K562 (cell line): ENCODE data around the gene WBP1. TPM values are rescaled to one million over a fixed set of nuclear protein-coding genes. Genes with fewer than 3 reads are reported as not detected.

Experiments used
- BRD9 ChIP-seq: fragments of 450-650 bp; IDR thresholded peaks from 2 replicates; pipeline ENCODE4 v1.6.1; 2018; ENCODE audit warnings: low read depth; ENCODE audit not compliant: partially characterized antibody
- C11orf30 ChIP-seq: fragments of 450-650 bp; IDR thresholded peaks from 2 replicates; pipeline ENCODE4 v1.6.1; 2016; ENCODE audit warnings: low read depth, mild to moderate bottlenecking
- ELF2 ChIP-seq: fragments of 250-450 bp; sonication (Bioruptor Pico); IDR thresholded peaks from 2 replicates; pipeline ENCODE4 v1.5.0; 2021; ENCODE audit warnings: mild to moderate bottlenecking
- FOXJ2 ChIP-seq: fragments of 200-800 bp; sonication (Bioruptor generic); IDR thresholded peaks from 2 replicates; pipeline ENCODE4 v1.6.1; 2016; ENCODE audit warnings: missing genetic modification characterization, missing compliant biosample characterization
- HDAC1 ChIP-seq, 2 experiments: fragments of 450-650 bp; IDR thresholded peaks; 2 replicates each; pipeline ENCODE4 v1.6.1; 2016 to 2017; ENCODE audit warnings: inconsistent platforms in 1 of 2, mild to moderate bottlenecking in 1 of 2, moderate library complexity in 1 of 2
- MNT ChIP-seq, 2 experiments: fragments of 450-650 bp; conservative IDR thresholded peaks; 2 replicates each; pipeline ENCODE4 v1.6.1; 2017; ENCODE audit warnings: mild to moderate bottlenecking in 2 of 2, moderate library complexity in 2 of 2
- NEUROD1 ChIP-seq: fragments of 150-350 bp; IDR thresholded peaks from 2 replicates; pipeline ENCODE4 v1.6.1; 2014; ENCODE audit warnings: borderline replicate concordance, low read length, low read depth; ENCODE audit not compliant: partially characterized antibody
- NFYB ChIP-seq: IDR thresholded peaks from 2 replicates; pipeline ENCODE4 v1.6.1; 2011; ENCODE audit warnings: mild to moderate bottlenecking, moderate library complexity; ENCODE audit not compliant: insufficient read length; ENCODE audit errors: extremely low read depth
- POLR2A ChIP-seq: fragments of 450-650 bp; conservative IDR thresholded peaks from 2 replicates; pipeline ENCODE4 v1.6.1; 2016
- POLR2G ChIP-seq: fragments of 200-400 bp; formaldehyde crosslinking; IDR thresholded peaks from 2 replicates; pipeline ENCODE4 v1.6.1; 2017; ENCODE audit warnings: low read depth, mild to moderate bottlenecking, antibody characterized with exemption, low read length, moderate library complexity
- PYGO2 ChIP-seq: fragments of 450-650 bp; IDR thresholded peaks from 2 replicates; pipeline ENCODE4 v1.6.1; 2016; ENCODE audit warnings: mild to moderate bottlenecking, missing genetic modification characterization, moderate library complexity, missing compliant biosample characterization
- RCOR1 ChIP-seq, 2 experiments: IDR thresholded peaks; 2 replicates each; pipeline ENCODE4 v1.6.1; 2012; ENCODE audit warnings: low read depth in 2 of 2, low read length in 2 of 2, borderline replicate concordance in 1 of 2, improper control_type of control experiment in 1 of 2
- ZNF175 ChIP-seq: fragments of 200-800 bp; sonication (Bioruptor generic); IDR thresholded peaks from 2 replicates; pipeline ENCODE4 v1.6.1; 2016; ENCODE audit warnings: low read depth, mild to moderate bottlenecking, missing genetic modification characterization, missing compliant biosample characterization
- ZNF644 ChIP-seq: fragments of 200-800 bp; sonication (Bioruptor generic); IDR thresholded peaks from 2 replicates; pipeline ENCODE4 v1.6.1; 2016; ENCODE audit warnings: low read depth, missing genetic modification characterization, missing compliant biosample characterization
- ZNF766 ChIP-seq: fragments of 200-800 bp; sonication (Bioruptor generic); conservative IDR thresholded peaks from 2 replicates; pipeline ENCODE4 v1.6.1; 2016; ENCODE audit warnings: missing genetic modification characterization, missing compliant biosample characterization
- ZZZ3 ChIP-seq: fragments of 450-650 bp; IDR thresholded peaks from 2 replicates; pipeline ENCODE4 v1.6.1; 2016; ENCODE audit warnings: antibody characterized with exemption, mild to moderate bottlenecking, moderate library complexity
- polyA plus RNA-seq, 8 experiments: library from polyadenylated mRNA; depleted of rRNA in 4 of 8; stranded (reverse) in 5 of 8; unstranded in 3 of 8; fragments of >200 nt; fragmentation: Nextera tagmentation in 2 of 8; fragmentation: Illumina TruSeq in 1 of 8; extraction: Ambion mirVana in 2 of 8; extraction: Trizol in 1 of 8; gene quantifications; 2 replicates each; pipeline versions ENCODE4 v1.2.1 to v1.2.3, GENCODE V29; 2011 to 2014; ENCODE audit warnings: inconsistent platforms in 1 of 8, missing spikeins in 1 of 8
- total RNA-seq, 7 experiments: library from RNA; depleted of rRNA in 6 of 7; stranded (reverse); fragments of >200 nt in 6 of 7; fragmentation: Illumina TruSeq in 2 of 7; extraction: Trizol in 2 of 7; gene quantifications; 2 replicates each; pipeline versions ENCODE4 v1.2.1 to v1.2.3, GENCODE V29; 2011 to 2021; ENCODE audit warnings: low replicate concordance in 1 of 7

WBP1 gene
- total and polyA plus RNA-seq, 9 of the 15 experiments (the other 6 are each of a cell fraction or from before 2014, with no cell fraction given): 1.9 to 27.7 (median 14.2) TPM

DNA sequence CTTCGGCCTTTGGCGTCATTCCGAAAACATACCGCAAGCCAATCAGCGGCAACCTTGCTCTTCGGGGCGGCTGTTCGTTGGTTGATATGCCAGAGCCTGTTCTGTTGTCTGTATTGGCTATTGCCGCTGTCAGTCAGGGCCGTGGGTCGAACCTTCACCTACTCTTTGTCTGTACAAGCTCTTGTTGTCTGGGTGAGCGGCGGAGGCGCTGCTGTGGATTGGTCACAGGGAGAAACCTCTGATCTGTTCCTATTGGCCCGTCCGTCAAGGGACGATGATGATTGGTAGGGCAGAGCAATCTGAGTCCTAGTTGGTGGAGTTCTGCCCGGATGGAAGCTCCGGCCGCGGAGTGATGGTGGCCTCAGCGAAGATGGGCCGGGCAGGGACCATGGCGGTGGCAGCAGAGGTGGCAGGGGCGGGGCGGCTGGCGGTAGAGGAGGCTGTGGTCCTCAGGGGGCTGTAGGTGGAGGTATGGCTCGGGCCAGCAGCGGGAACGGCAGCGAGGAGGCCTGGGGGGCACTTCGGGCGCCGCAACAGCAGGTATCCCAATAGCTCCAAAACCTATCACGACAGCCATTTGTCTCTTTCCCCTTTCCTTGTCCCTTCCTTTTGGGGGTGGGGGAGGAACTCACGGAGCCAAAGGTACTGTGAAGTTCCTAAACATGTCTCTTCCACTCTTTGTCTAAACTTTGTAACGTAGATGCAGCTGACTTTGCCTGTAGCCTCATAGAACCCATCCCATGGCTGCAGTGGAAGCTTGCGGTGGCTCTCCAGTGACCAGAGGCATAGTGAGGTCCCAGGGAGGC lies at the start of gene WBP1 (continued):
- TF ChIP-seq FOXJ2: peak; percentile 77; the same call in 1 of the 2 replicates
- 0 out of 2 replicates have a peak, but pooled peaks have one; percentile 28 for TF ChIP-seq ELF2 (CRISPR knock-in tag)
- peak; percentile 72 for TF ChIP-seq NFYB
- peak; percentile 72 for TF ChIP-seq POLR2G
- peak; percentile 91 for TF ChIP-seq C11orf30
- TF ChIP-seq ZNF766 (CRISPR knock-in tag): peak; percentile 87
- 0 out of 2 replicates have a peak, but pooled peaks have one; percentile 46 for TF ChIP-seq ZNF644
- TF ChIP-seq MNT (conservative IDR thresholded peaks at IDR 0.05): peak in 1 of 2 experiments; percentile 48; a peak in 2 of 4 replicates
- peak; percentile 81 for TF ChIP-seq ZNF175
- peak in 1 of 2 experiments; percentile 53; a peak in 1 of 4 replicates for TF ChIP-seq HDAC1 (IDR thresholded peaks at IDR 0.05)
- TF ChIP-seq POLR2A: peak; percentile 66
- TF ChIP-seq ZZZ3: no peak
- TF ChIP-seq RCOR1 (IDR thresholded peaks at IDR 0.05; ENCODE audit: borderline replicate concordance in 1 of 2, low read depth in 2 of 2, low read length in 2 of 2): peak in 1 of 2 experiments; percentile 38; a peak in 1 of 4 replicates
- peak; percentile 73 for TF ChIP-seq NEUROD1
- TF ChIP-seq PYGO2 (tag): 0 out of 2 replicates have a peak, but pooled peaks have one; percentile 9
- TF ChIP-seq BRD9: no peak
